Activated CD8-positive, alpha-beta T cell treated with anti-CD3 and anti-CD28 coated beads, Interleukin-2, amount 10 ng/mL, durations not matched to agents 7 days and 5 days (primary cell): ENCODE results near the gene LEO1. TPM values are rescaled to one million over a fixed set of nuclear protein-coding genes. Genes with fewer than 3 reads are reported as not detected.

ENCODE experiments used
- ATAC-seq: fragments of 150-1000 bp; cut with Tn5 transposase; one replicate; pipeline ENCODE4 v1.10.0; 2021; ENCODE audit warnings: moderate library complexity
- CTCF ChIA-PET: fragments of 350-600 bp; sonication (Branson Sonifier 250); formaldehyde crosslinking; loops from one replicate; lab custom pipeline; 2021; ENCODE audit warnings: antibody characterized with exemption; lab: Charles Lee
- POLR2A ChIA-PET: fragments of 350-600 bp; sonication (Branson Sonifier 250); formaldehyde crosslinking; loops from one replicate; lab custom pipeline; 2021; ENCODE audit warnings: antibody characterized with exemption; lab: Charles Lee
- DNase-seq: peaks from one replicate; pipeline ENCODE4 v3.0.0-alpha.2; 2020
- H3K27ac Mint-ChIP-seq: one replicate; pipeline ENCODE4 v1.8.0; 2021; ENCODE audit warnings: mild to moderate bottlenecking, mixed read lengths
- H3K27me3 Mint-ChIP-seq: one replicate; pipeline ENCODE4 v1.8.0; 2021; ENCODE audit warnings: low read depth, mixed read lengths
- H3K36me3 Mint-ChIP-seq: one replicate; pipeline ENCODE4 v1.8.0; 2021; ENCODE audit warnings: low read depth, mixed read lengths
- H3K4me1 Mint-ChIP-seq: one replicate; pipeline ENCODE4 v1.8.0; 2021; ENCODE audit warnings: low read depth, mixed read lengths
- H3K4me3 Mint-ChIP-seq: one replicate; pipeline ENCODE4 v1.8.0; 2021; ENCODE audit warnings: mild to moderate bottlenecking, mixed read lengths
- H3K9me3 Mint-ChIP-seq: one replicate; pipeline ENCODE4 v1.8.0; 2022; ENCODE audit warnings: mixed read lengths; ENCODE audit not compliant: insufficient read depth
- total RNA-seq, 2 experiments: library from RNA; stranded (reverse); gene quantifications; one replicate each; pipeline ENCODE4 v1.2.3, GENCODE V29; 2021

The LEO1 gene
- 10 to 100 TPM; 30.3 to 33.4 TPM for total RNA-seq

GRCh38 chr15:51971375-51972133 lies at the start of gene LEO1:
Gene LEO1 (minus strand): TSS chr15:51971778. CDS start chr15:51971745, 33 bp downstream.
- peaks cover 4% of the 10 kb centered on the region for H3K9me3 Mint-ChIP-seq
- CTCF ChIA-PET = interaction anchor here (0.6 to 3.5 kb wide), 19 partner anchors 9 to 602 kb away, joined by 3 to 22 read pairs (median 4); no protein-coding TSS in a partner anchor
- H3K4me1 Mint-ChIP-seq = peaks cover 23% of the 10 kb centered on the region
- peak within 1 kb of the TSS; percentile 88 for H3K4me3 Mint-ChIP-seq
- DNase-seq (peak; percentile 95), ATAC-seq (peak; percentile 88)
- POLR2A ChIA-PET = interaction anchor here (0.6 to 2.7 kb wide), 25 partner anchors 9 to 290 kb away, joined by 3 to 29 read pairs (median 4); no protein-coding TSS in a partner anchor
- H3K27me3 Mint-ChIP-seq = no peaks in the 10 kb centered on the region
- peak within 1 kb of the TSS; percentile 89 for H3K27ac Mint-ChIP-seq
- peaks cover 17% of the 10 kb centered on the region for H3K36me3 Mint-ChIP-seq

- DNase-seq = peak; percentile 74
- peaks cover 4% of the 10 kb centered on the region for H3K27me3 Mint-ChIP-seq
- peaks cover 9% of the 10 kb centered on the region for H3K36me3 Mint-ChIP-seq
- POLR2A ChIA-PET = interaction anchor here (1.9 to 2.4 kb wide), 2 partner anchors 26 to 40 kb away, joined by 10 to 23 read pairs; no protein-coding TSS in a partner anchor
- CTCF ChIA-PET = interaction anchor here (1.5 to 2.5 kb wide), 5 partner anchors 14 to 187 kb away, joined by 3 to 22 read pairs (median 3); no protein-coding TSS in a partner anchor
- H3K9me3 Mint-ChIP-seq = no peaks in the 10 kb centered on the region
- peaks cover 38% of the 10 kb centered on the region for H3K4me1 Mint-ChIP-seq
- peak; percentile 33 for ATAC-seq
- peak overlapping the region; percentile 87 for H3K4me3 Mint-ChIP-seq
- peak overlapping the region; percentile 91 for H3K27ac Mint-ChIP-seq
These were observed 49.6 kb upstream of the LEO1 start for GRCh38 chr15:52021128-52021671.

- Mint-ChIP-seq H3K36me3 (peaks cover 7% of the 10 kb centered on the region), H3K9me3 (no peaks in the 10 kb centered on the region), H3K27ac (peak overlapping the region; percentile 91), H3K4me3 (peak overlapping the region; percentile 87), H3K27me3 (peaks cover 4% of the 10 kb centered on the region), H3K4me1 (peaks cover 38% of the 10 kb centered on the region)
- ChIA-PET CTCF (interaction anchor here (0.6 to 2.5 kb wide), 12 partner anchors 14 to 188 kb away, joined by 3 to 22 read pairs (median 4); no protein-coding TSS in a partner anchor), POLR2A (interaction anchor here (0.7 to 2.4 kb wide), 13 partner anchors 9 to 603 kb away, joined by 3 to 23 read pairs (median 5); partner anchors contain the start of gene LEO1)
- DNase-seq (no peak), ATAC-seq (no peak)
These were observed 48.9 kb upstream of the LEO1 start for GRCh38 chr15:52020221-52021085.

GRCh38 chr15:52019394-52020220 lies 48.0 kb upstream of the LEO1 start:
- CTCF ChIA-PET = interaction anchor here (0.6 to 2.5 kb wide), 12 partner anchors 13 to 189 kb away, joined by 3 to 22 read pairs (median 4); no protein-coding TSS in a partner anchor
- Mint-ChIP-seq H3K36me3 (peaks cover 7% of the 10 kb centered on the region), H3K27me3 (peaks cover 4% of the 10 kb centered on the region), H3K4me3 (peak overlapping the region; percentile 97), H3K9me3 (no peaks in the 10 kb centered on the region), H3K4me1 (peaks cover 38% of the 10 kb centered on the region), H3K27ac (peak overlapping the region; percentile 99)
- peak; percentile 74 for DNase-seq
- POLR2A ChIA-PET = interaction anchor here (0.7 to 2.4 kb wide), 12 partner anchors 10 to 604 kb away, joined by 3 to 23 read pairs (median 5); partner anchors contain the start of gene LEO1
- peak; percentile 63 for ATAC-seq

- CTCF ChIA-PET = interaction anchor here (1.5 kb wide), 1 partner anchor 12 kb away, joined by 3 read pairs; no protein-coding TSS in a partner anchor
- peaks cover 7% of the 10 kb centered on the region for H3K36me3 Mint-ChIP-seq
- POLR2A ChIA-PET = interaction anchor here (0.6 kb wide), 1 partner anchor 212 kb away, joined by 3 read pairs; no protein-coding TSS in a partner anchor
- ATAC-seq = peak; percentile 85
- H3K27me3 Mint-ChIP-seq = peaks cover 4% of the 10 kb centered on the region
- DNase-seq = peak; percentile 94
- no peaks in the 10 kb centered on the region for H3K9me3 Mint-ChIP-seq
- peak within 1 kb of the TSS; percentile 99 for H3K27ac Mint-ChIP-seq
- H3K4me1 Mint-ChIP-seq = peaks cover 41% of the 10 kb centered on the region
- peak within 1 kb of the TSS; percentile 97 for H3K4me3 Mint-ChIP-seq
These were observed 47.3 kb upstream of the LEO1 start, which contains the start of gene MAPK6 for GRCh38 chr15:52018693-52019393. Gene MAPK6 (plus strand): TSS chr15:52019219. CDS start chr15:52046461, 27,242 bp downstream.

GRCh38 chr15:52018244-52018643 lies 46.7 kb upstream of the LEO1 start:
- ATAC-seq (no peak), DNase-seq (no peak)
- H3K4me1 Mint-ChIP-seq = peaks cover 47% of the 10 kb centered on the region
- no peaks in the 10 kb centered on the region for H3K9me3 Mint-ChIP-seq
- CTCF ChIA-PET = interaction anchor here (1.5 kb wide), 1 partner anchor 11 kb away, joined by 3 read pairs; no protein-coding TSS in a partner anchor
- H3K36me3 Mint-ChIP-seq = peaks cover 7% of the 10 kb centered on the region
- H3K27me3 Mint-ChIP-seq = peaks cover 4% of the 10 kb centered on the region
- H3K4me3 Mint-ChIP-seq = peak overlapping the region; percentile 97
- H3K27ac Mint-ChIP-seq = peak overlapping the region; percentile 62
- POLR2A ChIA-PET = interaction anchor here (0.6 kb wide), 1 partner anchor 212 kb away, joined by 3 read pairs; no protein-coding TSS in a partner anchor

GRCh38 chr15:52016316-52016715 lies 44.7 kb upstream of the LEO1 start:
- DNase-seq (no peak), ATAC-seq (no peak)
- peaks cover 49% of the 10 kb centered on the region for H3K4me1 Mint-ChIP-seq
- H3K4me3 Mint-ChIP-seq = no peak overlapping the region
- peaks cover 4% of the 10 kb centered on the region for H3K27me3 Mint-ChIP-seq
- POLR2A ChIA-PET = interaction anchor here (0.6 kb wide), 1 partner anchor 45 kb away, joined by 3 read pairs; the partner anchor contains the start of gene LEO1
- no peak overlapping the region for H3K27ac Mint-ChIP-seq
- CTCF ChIA-PET = no interaction called here
- H3K36me3 Mint-ChIP-seq = peaks cover 4% of the 10 kb centered on the region
- H3K9me3 Mint-ChIP-seq = no peaks in the 10 kb centered on the region

- peaks cover 40% of the 10 kb centered on the region for H3K4me1 Mint-ChIP-seq
- no peak overlapping the region for H3K4me3 Mint-ChIP-seq
- POLR2A ChIA-PET = no interaction called here
- H3K27ac Mint-ChIP-seq = no peak overlapping the region
- CTCF ChIA-PET = no interaction called here
- peaks cover 4% of the 10 kb centered on the region for H3K27me3 Mint-ChIP-seq
- H3K36me3 Mint-ChIP-seq = peaks cover 1% of the 10 kb centered on the region
- DNase-seq = no peak
- no peak for ATAC-seq
- no peaks in the 10 kb centered on the region for H3K9me3 Mint-ChIP-seq
These were observed 43.0 kb upstream of the LEO1 start for GRCh38 chr15:52014616-52015015.

- peaks cover 45% of the 10 kb centered on the region for H3K4me1 Mint-ChIP-seq
- H3K9me3 Mint-ChIP-seq = no peaks in the 10 kb centered on the region
- H3K4me3 Mint-ChIP-seq = no peak overlapping the region
- peak overlapping the region; percentile 27 for H3K27ac Mint-ChIP-seq
- peak; percentile 68 for ATAC-seq
- peaks cover 4% of the 10 kb centered on the region for H3K27me3 Mint-ChIP-seq
- peaks cover 1% of the 10 kb centered on the region for H3K36me3 Mint-ChIP-seq
- POLR2A ChIA-PET = no interaction called here
- no peak for DNase-seq
- CTCF ChIA-PET = interaction anchor here (0.9 kb wide), 1 partner anchor 31 kb away, joined by 3 read pairs; no protein-coding TSS in a partner anchor
These were observed 41.7 kb upstream of the LEO1 start for GRCh38 chr15:52013151-52013791.
